Mesenchymal stem cell (in vitro differentiated cells and primary cell): ENCODE results near the gene FGF14.

Experiments used
- DNase-seq: peaks from one replicate; pipeline ENCODE4 v3.0.0-alpha.2; 2013
- H2AFZ ChIP-seq: one replicate; pipeline ENCODE4 v1.6.1; 2013; ENCODE audit warnings: low read depth, mild to moderate bottlenecking, control low read depth, inconsistent platforms, low read length, moderate library complexity
- H2AK5ac ChIP-seq: 2 replicates; pipeline ENCODE4 v1.6.1; 2013; ENCODE audit warnings: low read length, moderate library complexity, mild to moderate bottlenecking, inconsistent platforms; ENCODE audit not compliant: severe bottlenecking
- H2BK120ac ChIP-seq: one replicate; pipeline ENCODE4 v1.6.1; 2013; ENCODE audit warnings: low read depth, mild to moderate bottlenecking, inconsistent platforms, low read length, moderate library complexity
- H2BK12ac ChIP-seq, 2 experiments: one replicate each; pipeline ENCODE4 v1.6.1; 2013; ENCODE audit warnings: inconsistent platforms in 2 of 2, low read length in 2 of 2, mild to moderate bottlenecking in 2 of 2, moderate library complexity in 2 of 2, control low read depth in 1 of 2
- H2BK15ac ChIP-seq: one replicate; pipeline ENCODE4 v1.6.1; 2013; ENCODE audit warnings: mild to moderate bottlenecking, low read depth, inconsistent platforms; ENCODE audit not compliant: poor library complexity, severe bottlenecking
- H2BK5ac ChIP-seq: 2 replicates; pipeline ENCODE4 v1.6.1; 2013; ENCODE audit warnings: low read depth, mild to moderate bottlenecking, low read length, control low read depth, inconsistent platforms; ENCODE audit not compliant: poor library complexity, severe bottlenecking
- H3K14ac ChIP-seq, 2 experiments: one replicate each; pipeline ENCODE4 v1.6.1; 2013; ENCODE audit warnings: inconsistent platforms in 2 of 2, low read length in 2 of 2, control low read depth in 1 of 2, mild to moderate bottlenecking in 1 of 2, moderate library complexity in 1 of 2
- H3K18ac ChIP-seq, 2 experiments: one replicate each; pipeline ENCODE4 v1.6.1; 2013; ENCODE audit warnings: inconsistent platforms in 2 of 2, low read length in 2 of 2, control low read depth in 1 of 2, low read depth in 1 of 2, mild to moderate bottlenecking in 1 of 2
- H3K23ac ChIP-seq, 2 experiments: one replicate each; pipeline ENCODE4 v1.6.1; 2013; ENCODE audit warnings: inconsistent platforms in 2 of 2, low read length in 2 of 2, mild to moderate bottlenecking in 2 of 2, moderate library complexity in 2 of 2, control low read depth in 1 of 2
- H3K27ac ChIP-seq: 2 replicates; pipeline ENCODE4 v1.5.1; 2013; ENCODE audit warnings: mild to moderate bottlenecking, moderate library complexity, low read length, control low read depth, inconsistent platforms; ENCODE audit not compliant: poor library complexity, severe bottlenecking
- H3K27me3 ChIP-seq, 2 experiments: 2 replicates each; pipeline versions ENCODE4 v1.6.1 to v1.7.0; 2013; ENCODE audit warnings: low read length in 2 of 2, mild to moderate bottlenecking in 2 of 2, moderate library complexity in 2 of 2, control low read depth in 1 of 2, inconsistent platforms in 1 of 2; ENCODE audit not compliant: control insufficient read depth in 1 of 2, insufficient read depth in 1 of 2
- H3K36me3 ChIP-seq, 2 experiments: 2 replicates each; pipeline versions ENCODE4 v1.6.1 to v1.7.0; 2013; ENCODE audit warnings: low read length in 2 of 2, control low read depth in 1 of 2, inconsistent platforms in 1 of 2, low read depth in 1 of 2, mild to moderate bottlenecking in 1 of 2; ENCODE audit not compliant: insufficient read depth in 2 of 2, control insufficient read depth in 1 of 2
- H3K4ac ChIP-seq, 2 experiments: one replicate each; pipeline ENCODE4 v1.6.1; 2013; ENCODE audit warnings: inconsistent platforms in 2 of 2, low read length in 2 of 2, mild to moderate bottlenecking in 2 of 2, moderate library complexity in 2 of 2, control low read depth in 1 of 2, low read depth in 1 of 2
- H3K4me1 ChIP-seq: 2 replicates; pipeline ENCODE4 v1.6.1; 2013; ENCODE audit warnings: low read depth, low read length, control low read depth; ENCODE audit not compliant: control insufficient read depth, insufficient read depth
- H3K4me2 ChIP-seq: 2 replicates; pipeline ENCODE4 v1.6.1; 2013; ENCODE audit warnings: low read length, mild to moderate bottlenecking, inconsistent platforms; ENCODE audit not compliant: poor library complexity, severe bottlenecking
- H3K4me3 ChIP-seq, 2 experiments: 2 replicates each; pipeline versions ENCODE4 v1.5.1 to v1.7.0; 2013; ENCODE audit warnings: low read length in 2 of 2, mild to moderate bottlenecking in 2 of 2, control low read depth in 1 of 2, low read depth in 1 of 2; ENCODE audit not compliant: insufficient read depth in 1 of 2
- H3K79me1 ChIP-seq: replicated peaks from 2 replicates; pipeline ENCODE4 v1.6.1; 2013; ENCODE audit warnings: mild to moderate bottlenecking, control low read depth, low read length, inconsistent platforms; ENCODE audit not compliant: poor library complexity, severe bottlenecking
- H3K9ac ChIP-seq: 2 replicates; pipeline ENCODE4 v1.7.0; 2013; ENCODE audit warnings: mild to moderate bottlenecking, low read length, moderate library complexity
- H3K9me3 ChIP-seq: 2 replicates; pipeline ENCODE4 v1.7.0; 2013; ENCODE audit warnings: mild to moderate bottlenecking, low read length; ENCODE audit not compliant: control insufficient read depth
- H4K8ac ChIP-seq: one replicate; pipeline ENCODE4 v1.6.1; 2013; ENCODE audit warnings: inconsistent platforms, mild to moderate bottlenecking, low read length, moderate library complexity
- H4K91ac ChIP-seq: one replicate; pipeline ENCODE4 v1.6.1; 2013; ENCODE audit warnings: mild to moderate bottlenecking, low read length, inconsistent platforms
- WGBS: methylation state at CpG from one replicate; pipeline ENCODE4 v1.1.7; 2013; ENCODE audit warnings: mixed read lengths; 5-methylcytosine and 5-hydroxymethylcytosine counted together

Gene FGF14

DNA sequence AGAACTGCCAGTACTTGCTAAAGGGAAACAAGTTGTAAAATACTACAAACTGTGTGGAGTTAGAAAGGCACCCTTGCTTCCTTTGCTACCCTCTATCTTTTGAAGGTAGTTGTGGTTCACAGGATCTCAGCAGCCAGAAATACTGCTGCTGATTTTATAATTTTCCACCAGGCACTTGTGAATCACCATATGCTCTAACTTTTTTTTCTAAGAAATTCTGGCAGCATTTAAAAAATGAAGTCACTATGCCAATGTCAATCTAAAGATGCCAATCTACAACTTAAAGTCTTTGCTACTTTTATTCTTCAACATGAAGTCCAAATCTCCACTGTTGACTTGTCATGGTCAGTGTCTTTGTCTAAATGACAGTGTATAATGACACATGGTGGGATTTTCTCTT is 621.6 kb downstream of the FGF14 start:
- Histone ChIP-seq H3K23ac (no peak overlapping the region), H3K79me1 (no peaks in the 10 kb centered on the region), H2BK120ac (no peak overlapping the region), H3K27me3 (peaks cover 0 to 10% of the 10 kb centered on the region in 2 experiments), H3K14ac (no peak overlapping the region), H3K18ac (no peak overlapping the region), H3K4me3 (no peak overlapping the region), H3K27ac (no peak overlapping the region), H4K8ac (no peak overlapping the region), H2AK5ac (no peak overlapping the region), H3K9me3 (no peaks in the 10 kb centered on the region), H3K4me1 (no peaks in the 10 kb centered on the region), H2AFZ (no peak overlapping the region), H3K4ac (no peak overlapping the region), H3K36me3 (no peaks in the 10 kb centered on the region), H4K91ac (no peak overlapping the region), H3K4me2 (no peak overlapping the region), H2BK12ac (no peak overlapping the region), H2BK15ac (no peak overlapping the region), H3K9ac (no peak overlapping the region), H2BK5ac (no peak overlapping the region)
- no peak for DNase-seq

DNA sequence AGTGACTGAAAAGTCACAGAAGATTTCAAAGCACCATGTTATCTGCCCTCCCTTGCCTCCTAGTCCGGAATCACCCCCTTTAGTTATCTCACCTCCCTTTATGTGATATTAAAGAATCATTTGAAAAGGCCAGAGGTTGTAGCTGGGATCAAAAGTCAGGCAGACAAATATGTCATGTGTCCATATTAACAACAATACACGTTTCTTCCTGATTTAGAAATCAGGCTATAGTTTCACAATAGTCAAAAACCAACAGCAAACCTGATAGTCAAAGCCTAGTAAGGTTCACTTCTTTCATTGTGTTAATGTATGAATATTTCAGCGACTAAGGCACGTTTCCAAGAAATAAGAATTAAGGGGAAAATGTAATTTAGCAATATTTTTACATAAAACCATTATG is 622.7 kb downstream of the FGF14 start:
- Histone ChIP-seq H3K14ac (no peak overlapping the region), H3K36me3 (no peaks in the 10 kb centered on the region), H2BK12ac (no peak overlapping the region), H4K91ac (no peak overlapping the region), H3K4ac (no peak overlapping the region), H2BK120ac (no peak overlapping the region), H3K27ac (no peak overlapping the region), H3K4me1 (no peaks in the 10 kb centered on the region), H3K9ac (no peak overlapping the region), H3K18ac (no peak overlapping the region), H2BK15ac (no peak overlapping the region), H2AK5ac (no peak overlapping the region), H4K8ac (no peak overlapping the region), H3K23ac (no peak overlapping the region), H3K4me2 (no peak overlapping the region), H3K9me3 (no peaks in the 10 kb centered on the region), H3K27me3 (peaks cover 0 to 6% of the 10 kb centered on the region in 2 experiments), H3K4me3 (no peak overlapping the region), H2BK5ac (no peak overlapping the region), H2AFZ (no peak overlapping the region), H3K79me1 (no peaks in the 10 kb centered on the region)
- WGBS: 100% methylated on average over 1 of the region's 4 CpGs
- DNase-seq: no peak

DNA sequence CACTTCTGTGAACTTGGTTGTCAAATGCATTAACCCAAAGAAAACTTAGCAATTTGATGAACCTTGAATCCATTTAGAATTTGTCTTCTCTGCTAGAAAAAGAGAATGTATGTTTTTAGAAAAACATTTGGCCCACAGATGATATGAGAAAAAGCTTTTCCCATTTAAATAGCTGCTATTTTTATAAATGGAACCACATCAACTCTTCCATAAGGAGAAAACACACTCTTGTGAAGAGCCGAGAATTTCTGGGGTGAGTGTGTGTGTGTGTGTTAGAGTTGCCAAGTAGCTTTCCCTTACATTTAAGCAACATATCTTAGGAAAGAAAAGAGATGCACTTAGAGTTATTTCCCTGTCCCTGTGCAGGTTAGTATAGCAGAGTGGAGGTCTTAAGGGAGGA is 626.6 kb downstream of the FGF14 start:
- Histone ChIP-seq H3K4me2 (no peak overlapping the region), H2AK5ac (no peak overlapping the region), H3K79me1 (no peaks in the 10 kb centered on the region), H3K23ac (no peak overlapping the region), H3K4me1 (no peaks in the 10 kb centered on the region), H3K14ac (no peak overlapping the region), H3K9me3 (no peaks in the 10 kb centered on the region), H4K91ac (no peak overlapping the region), H3K4ac (no peak overlapping the region), H2BK5ac (no peak overlapping the region), H3K4me3 (no peak overlapping the region), H2BK120ac (no peak overlapping the region), H3K36me3 (no peaks in the 10 kb centered on the region), H3K27me3 (no peaks in the 10 kb centered on the region), H3K9ac (no peak overlapping the region), H2AFZ (no peak overlapping the region), H2BK15ac (no peak overlapping the region), H3K18ac (no peak overlapping the region), H3K27ac (no peak overlapping the region), H4K8ac (no peak overlapping the region), H2BK12ac (no peak overlapping the region)
- no peak for DNase-seq
- no CpG with 5 or more reads among the region's 1 CpG for WGBS

DNA sequence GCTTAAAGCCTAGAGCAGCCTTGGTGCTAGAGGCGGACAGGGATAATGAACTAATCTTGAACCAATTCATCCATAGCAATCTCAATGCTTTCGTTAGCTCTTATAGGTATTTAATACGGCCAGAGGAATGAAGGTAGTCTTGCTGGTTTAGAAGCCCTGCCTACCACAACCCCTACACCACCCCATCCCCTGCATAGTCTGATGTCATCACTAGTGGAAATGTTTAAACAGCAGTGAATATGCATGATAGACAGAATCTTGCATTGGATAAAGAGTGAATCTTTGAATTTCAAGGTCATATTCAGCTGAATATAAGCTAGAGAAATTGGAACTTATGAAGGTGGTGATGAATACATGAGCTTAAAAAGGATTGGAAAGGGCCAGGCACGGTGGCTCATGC is 627.5 kb downstream of the FGF14 start:
- H3K27me3 ChIP-seq: no peaks in the 10 kb centered on the region

More for the DNA sequence above, 627.5 kb downstream of the FGF14 start:
- Histone ChIP-seq H2BK12ac (no peak overlapping the region), H2BK5ac (no peak overlapping the region), H3K18ac (no peak overlapping the region), H2BK15ac (no peak overlapping the region), H3K27ac (no peak overlapping the region), H4K8ac (no peak overlapping the region), H2AFZ (no peak overlapping the region), H3K9ac (no peak overlapping the region), H2AK5ac (no peak overlapping the region), H3K23ac (no peak overlapping the region), H2BK120ac (no peak overlapping the region), H3K4ac (no peak overlapping the region), H3K36me3 (no peaks in the 10 kb centered on the region), H3K4me2 (no peak overlapping the region), H3K79me1 (no peaks in the 10 kb centered on the region), H3K4me3 (no peak overlapping the region), H3K14ac (no peak overlapping the region), H4K91ac (no peak overlapping the region), H3K4me1 (no peaks in the 10 kb centered on the region), H3K9me3 (peaks cover 2% of the 10 kb centered on the region)
- 77% methylated on average over 2 of the region's 4 CpGs for WGBS
- DNase-seq: no peak
